IPS-NIHi11 (cell line): Measurements from ENCODE around the gene NR3C2.

ENCODE experiments used
- DNase-seq: peaks from one replicate; pipeline ENCODE4 v3.0.0; 2012; ENCODE audit warnings: mixed read lengths, low spot score

NR3C2 gene

DNA sequence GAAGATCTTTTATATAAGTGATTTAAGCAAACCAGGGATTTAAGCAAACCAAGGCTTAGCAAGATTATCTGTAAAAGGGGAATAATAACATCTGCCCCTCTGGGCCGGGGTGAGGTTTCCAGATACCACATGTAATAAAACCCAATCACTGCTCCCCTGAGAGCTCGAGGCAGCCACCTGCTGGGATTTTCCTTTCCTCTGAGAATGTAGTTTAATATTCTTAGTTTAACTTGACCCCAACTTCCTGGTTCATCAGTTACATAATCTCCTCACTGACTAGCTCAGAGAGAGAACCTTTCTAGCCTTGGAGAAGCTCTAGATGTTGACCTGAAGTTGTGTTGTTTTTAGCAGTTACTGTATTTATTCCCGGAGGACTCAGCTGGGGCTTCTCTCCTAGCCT is 387.9 kb downstream of the NR3C2 start:
- DNase-seq = no peak

DNA sequence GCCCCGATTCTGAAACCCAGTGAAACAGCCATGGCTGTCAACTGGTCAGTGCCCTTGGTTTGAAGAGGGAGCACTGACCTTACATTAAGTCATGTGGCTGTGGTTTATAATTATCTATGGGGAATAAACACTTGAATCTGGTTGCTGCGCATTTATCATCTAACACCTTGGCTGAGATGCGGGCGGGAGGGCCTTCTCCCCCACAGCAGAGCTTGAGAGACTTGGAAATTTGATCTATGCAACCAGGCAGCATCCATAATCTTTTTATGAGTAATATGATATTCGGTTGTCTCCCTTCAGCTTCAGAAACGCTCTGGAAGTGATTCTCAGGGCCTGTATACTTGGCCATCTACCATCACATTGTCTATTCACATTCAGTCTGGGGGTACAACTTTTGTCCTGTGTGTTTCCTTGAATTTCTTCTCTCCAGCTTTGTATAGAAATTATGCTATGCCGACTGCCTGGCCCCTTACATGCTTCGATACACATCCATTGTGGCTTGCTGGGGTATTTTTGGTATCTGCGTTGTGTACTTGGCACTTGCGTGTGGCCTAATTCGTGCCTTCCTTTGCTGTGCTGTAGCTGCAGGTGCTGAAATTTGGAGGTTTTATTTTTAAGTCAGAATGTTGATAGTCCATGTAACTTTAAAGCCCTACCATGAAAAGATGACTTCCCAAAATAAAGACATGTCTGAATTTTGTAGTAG is 388.8 kb downstream of the NR3C2 start:
- no peak for DNase-seq

GRCh38 chr4:148052448-148052847 is 389.8 kb downstream of the NR3C2 start:
- DNase-seq = no peak

DNA sequence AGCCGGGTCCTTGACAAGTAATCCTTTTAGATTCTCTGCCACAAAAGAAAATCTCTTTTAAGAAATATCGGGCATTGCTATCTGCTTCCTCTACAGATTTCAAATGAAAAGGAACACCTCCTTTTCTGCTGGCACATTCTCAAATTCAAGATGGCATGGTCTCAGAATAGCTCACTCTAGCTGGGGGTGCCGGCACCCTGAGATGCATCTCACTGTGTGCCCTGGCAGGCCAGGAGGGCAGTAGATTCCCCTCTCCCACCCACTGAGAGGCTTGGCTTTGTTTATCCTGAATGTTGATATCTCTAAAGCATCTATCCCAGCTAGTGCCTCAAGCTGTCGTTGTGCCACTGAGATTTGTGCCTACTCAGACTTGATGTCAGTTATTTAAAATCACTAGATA is 390.8 kb downstream of the NR3C2 start:
- DNase-seq = no peak

DNA sequence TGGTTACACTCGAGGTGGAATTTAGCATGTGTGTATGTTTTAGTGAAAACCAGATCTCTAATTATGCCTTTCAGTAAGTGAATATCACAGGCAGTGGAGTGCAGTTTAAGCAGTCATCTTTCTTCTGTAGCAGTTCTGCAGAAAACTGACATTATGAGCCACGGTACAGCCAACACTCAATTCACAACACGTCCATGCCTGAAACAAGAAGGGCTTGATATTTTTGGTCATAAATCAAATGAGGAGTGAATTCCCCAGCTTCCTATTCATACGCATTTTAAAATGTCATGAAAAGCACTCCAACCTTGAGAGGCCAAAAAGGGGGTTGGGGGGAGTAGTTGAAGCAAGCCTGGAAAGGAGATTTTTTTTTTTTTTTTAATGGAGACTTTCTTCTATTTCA is 393.6 kb downstream of the NR3C2 start:
- no peak for DNase-seq

- DNase-seq = no peak
These were observed 397.3 kb downstream of the NR3C2 start for GRCh38 chr4:148044912-148045352.

DNA sequence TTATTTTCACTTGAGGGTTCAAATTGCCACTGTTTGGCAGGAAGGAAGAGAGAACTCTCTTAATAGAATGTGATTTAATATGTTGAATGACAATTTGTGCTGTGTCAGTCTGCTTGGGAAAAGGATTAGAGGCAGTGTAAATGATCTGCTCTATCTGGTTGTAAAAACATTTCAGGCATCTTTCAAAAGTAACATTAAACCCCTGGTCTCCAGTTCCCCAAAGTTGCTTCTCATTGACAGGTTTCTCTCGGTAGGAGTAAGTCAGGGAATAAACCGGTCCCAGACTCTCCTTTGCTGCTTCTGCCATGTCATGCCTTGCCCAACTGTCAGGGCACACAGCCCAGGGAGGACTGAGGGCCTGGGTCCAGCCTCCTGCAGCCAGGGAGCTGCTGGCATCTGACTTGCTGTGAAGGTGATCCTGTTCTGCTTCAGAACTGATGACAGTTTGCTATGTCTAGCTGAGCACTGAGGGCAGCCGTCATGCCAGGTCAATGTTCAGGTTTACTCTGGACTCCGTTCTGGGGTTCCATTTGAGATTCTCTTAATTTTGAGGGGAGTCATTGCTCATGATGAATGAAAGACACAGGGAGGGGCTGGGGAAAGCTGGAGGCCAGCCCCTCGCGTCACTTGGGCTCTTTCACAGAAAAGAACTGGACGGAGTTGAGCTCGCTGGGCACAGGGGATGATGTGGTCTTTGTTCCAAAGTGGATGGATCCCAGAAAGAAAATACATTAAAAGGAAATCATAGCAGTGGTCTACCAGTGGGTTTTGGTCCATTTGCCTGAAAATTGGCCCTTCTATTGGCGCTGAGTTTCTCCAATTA is 397.9 kb downstream of the NR3C2 start:
- DNase-seq = no peak

DNA sequence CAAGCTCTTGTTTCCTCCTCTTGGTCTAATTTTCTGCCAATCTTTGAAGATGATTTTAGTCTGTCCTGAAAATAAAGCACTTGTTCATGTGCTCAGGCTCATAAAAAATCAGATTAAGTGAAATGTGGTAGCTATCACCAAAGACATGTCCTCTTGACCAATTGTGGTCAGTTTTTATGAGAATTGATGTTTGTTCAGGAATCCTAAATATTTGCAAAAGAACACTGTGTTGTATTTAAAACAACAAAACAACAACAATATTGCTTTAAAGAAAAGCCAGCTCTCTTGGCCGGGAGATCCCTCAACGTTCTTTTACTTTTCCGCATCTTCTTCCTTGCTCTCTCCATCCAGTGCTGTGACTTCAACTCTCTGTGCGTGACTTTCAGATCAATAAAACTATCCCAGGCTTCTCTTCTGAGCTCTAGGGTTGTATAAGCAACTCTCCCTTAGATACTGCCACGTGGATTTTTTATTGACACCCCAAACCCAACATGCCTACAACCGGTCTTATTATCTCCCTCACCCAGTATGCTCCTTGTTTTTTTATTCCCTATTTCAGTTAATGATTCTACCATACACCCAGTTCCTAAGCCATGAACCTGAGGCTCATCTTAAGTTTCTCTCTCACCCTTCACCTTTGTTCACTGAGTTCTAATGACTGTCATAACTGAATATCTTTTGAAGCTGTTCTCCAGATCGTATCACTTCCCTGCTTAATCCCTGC is 400.4 kb downstream of the NR3C2 start:
- no peak for DNase-seq

GRCh38 chr4:148034813-148035212 is 407.4 kb downstream of the NR3C2 start:
- no peak for DNase-seq

- no peak for DNase-seq
These were observed 411.9 kb downstream of the NR3C2 start for GRCh38 chr4:148030193-148030873.

GRCh38 chr4:148029781-148030180 is 412.4 kb downstream of the NR3C2 start:
- no peak for DNase-seq
